ENCODE measurements around the gene STARD5.

The STARD5 gene

GRCh38 chr15:81313686-81314085 lies 10.3 kb downstream of the STARD5 start:
- Mint-ChIP-seq H3K9me3 (no peaks in the 10 kb centered on the region), H3K27me3 (ENCODE audit: low read depth, poor library complexity) (peaks cover 3% of the 10 kb centered on the region), H3K27ac (no peak overlapping the region), H3K36me3 (ENCODE audit: low read depth) (no peaks in the 10 kb centered on the region), H3K4me1 (no peaks in the 10 kb centered on the region), H3K4me3 (no peak overlapping the region)
- TF ChIP-seq, protein P1, sequence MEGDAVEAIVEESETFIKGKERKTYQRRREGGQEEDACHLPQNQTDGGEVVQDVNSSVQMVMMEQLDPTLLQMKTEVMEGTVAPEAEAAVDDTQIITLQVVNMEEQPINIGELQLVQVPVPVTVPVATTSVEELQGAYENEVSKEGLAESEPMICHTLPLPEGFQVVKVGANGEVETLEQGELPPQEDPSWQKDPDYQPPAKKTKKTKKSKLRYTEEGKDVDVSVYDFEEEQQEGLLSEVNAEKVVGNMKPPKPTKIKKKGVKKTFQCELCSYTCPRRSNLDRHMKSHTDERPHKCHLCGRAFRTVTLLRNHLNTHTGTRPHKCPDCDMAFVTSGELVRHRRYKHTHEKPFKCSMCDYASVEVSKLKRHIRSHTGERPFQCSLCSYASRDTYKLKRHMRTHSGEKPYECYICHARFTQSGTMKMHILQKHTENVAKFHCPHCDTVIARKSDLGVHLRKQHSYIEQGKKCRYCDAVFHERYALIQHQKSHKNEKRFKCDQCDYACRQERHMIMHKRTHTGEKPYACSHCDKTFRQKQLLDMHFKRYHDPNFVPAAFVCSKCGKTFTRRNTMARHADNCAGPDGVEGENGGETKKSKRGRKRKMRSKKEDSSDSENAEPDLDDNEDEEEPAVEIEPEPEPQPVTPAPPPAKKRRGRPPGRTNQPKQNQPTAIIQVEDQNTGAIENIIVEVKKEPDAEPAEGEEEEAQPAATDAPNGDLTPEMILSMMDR (IDR thresholded peaks at IDR 0.05) = no peak
- no peak for DNase-seq

DNA sequence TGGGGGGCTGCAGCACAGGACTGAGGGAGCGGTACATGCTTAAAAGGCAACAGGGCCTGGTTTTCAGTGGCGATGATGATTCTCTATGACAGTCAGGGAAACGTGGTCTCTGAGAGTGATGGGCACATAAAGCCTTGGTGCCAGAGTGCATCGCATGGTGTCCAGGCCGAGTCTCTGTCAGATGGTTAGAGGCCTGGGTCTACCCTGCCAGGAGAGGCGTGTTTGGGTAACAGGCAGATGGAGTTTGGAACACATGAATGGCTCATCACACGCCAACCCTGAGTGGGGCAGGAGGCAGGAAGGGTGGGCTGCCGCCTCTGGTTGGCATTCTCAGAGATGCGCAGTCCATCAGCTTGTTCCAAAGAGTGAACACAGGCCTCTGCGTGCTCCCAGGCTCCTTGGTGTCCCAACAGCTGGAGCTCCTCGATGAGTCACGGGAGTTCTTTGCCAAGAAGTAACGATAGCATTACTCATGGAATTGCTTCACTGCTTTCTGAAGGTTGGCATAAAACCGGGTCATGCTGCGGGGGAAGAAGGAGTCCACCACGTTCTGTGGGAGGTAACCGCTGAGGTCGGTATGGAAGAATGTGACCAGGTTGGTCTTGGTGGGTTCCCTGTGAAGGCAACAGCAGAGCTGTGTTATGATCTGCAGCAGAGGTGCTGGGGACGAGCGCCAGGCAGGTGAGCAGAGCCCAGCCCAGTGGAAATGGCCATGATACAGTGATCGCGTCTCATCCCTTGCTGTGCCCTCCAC lies 11.0 kb downstream of the STARD5 start:
- Mint-ChIP-seq H3K36me3 (ENCODE audit: low read depth) (no peaks in the 10 kb centered on the region), H3K27ac (no peak overlapping the region), H3K27me3 (ENCODE audit: low read depth, poor library complexity) (peaks cover 3% of the 10 kb centered on the region), H3K9me3 (no peaks in the 10 kb centered on the region), H3K4me3 (no peak overlapping the region), H3K4me1 (no peaks in the 10 kb centered on the region)
- TF ChIP-seq, protein P1 (IDR thresholded peaks at IDR 0.05) = no peak
- DNase-seq = no peak

- DNase-seq = no peak
- Mint-ChIP-seq H3K4me3 (no peak overlapping the region), H3K27ac (no peak overlapping the region), H3K4me1 (no peaks in the 10 kb centered on the region), H3K27me3 (ENCODE audit: low read depth, poor library complexity) (peaks cover 3% of the 10 kb centered on the region), H3K36me3 (ENCODE audit: low read depth) (no peaks in the 10 kb centered on the region), H3K9me3 (no peaks in the 10 kb centered on the region)
- TF ChIP-seq, protein P1 (IDR thresholded peaks at IDR 0.05) = no peak
Observed at GRCh38 chr15:81311752-81312464, 12.0 kb downstream of the STARD5 start.

- no peak for DNase-seq
- H3K27me3 Mint-ChIP-seq (ENCODE audit: low read depth, poor library complexity) = peaks cover 6% of the 10 kb centered on the region
- H3K9me3 Mint-ChIP-seq = no peaks in the 10 kb centered on the region
- H3K27ac Mint-ChIP-seq = no peak overlapping the region
- no peaks in the 10 kb centered on the region for H3K36me3 Mint-ChIP-seq (ENCODE audit: low read depth)
- no peaks in the 10 kb centered on the region for H3K4me1 Mint-ChIP-seq
- no peak overlapping the region for H3K4me3 Mint-ChIP-seq
- TF ChIP-seq, protein P1 (IDR thresholded peaks at IDR 0.05) = no peak
Observed at GRCh38 chr15:81310480-81310879, 13.5 kb downstream of the STARD5 start.

- H3K4me1 Mint-ChIP-seq = no peaks in the 10 kb centered on the region
- H3K36me3 Mint-ChIP-seq (ENCODE audit: low read depth) = no peaks in the 10 kb centered on the region
- no peak overlapping the region for H3K27ac Mint-ChIP-seq
- no peaks in the 10 kb centered on the region for H3K9me3 Mint-ChIP-seq
- TF ChIP-seq, protein P1 (IDR thresholded peaks at IDR 0.05) = no peak
- no peak for DNase-seq
- H3K27me3 Mint-ChIP-seq (ENCODE audit: low read depth, poor library complexity) = peaks cover 7% of the 10 kb centered on the region
- H3K4me3 Mint-ChIP-seq = no peak overlapping the region
Observed at GRCh38 chr15:81309647-81310450, 14.1 kb downstream of the STARD5 start.

Measured in nephron progenitor cell (in vitro differentiated cells).